Gastroesophageal sphincter (tissue), 4 donors: Measurements from ENCODE around the gene SOX4. TPM values are rescaled to one million over a fixed set of nuclear protein-coding genes. Genes with fewer than 3 reads are reported as not detected.
A peak's percentile ranks its signal among the peaks of the same experiment; 100 is the strongest.

ENCODE experiments used
- ATAC-seq: fragments of 150-250 bp; one replicate; pipeline ENCODE4 v1.9.1; 2016; ENCODE audit warnings: mild to moderate bottlenecking, moderate library complexity
- H3K27ac ChIP-seq, 4 donors: fragments of 200-600 bp; sonication (generic) in 3 of 4; 1 replicate in 3 of 4; 2 replicates in 1 of 4; pipeline ENCODE4 v1.5.1; 2016 to 2019
- H3K27me3 ChIP-seq: fragments of 200-600 bp; sonication (generic); one replicate; pipeline ENCODE4 v1.5.1; 2019
- H3K36me3 ChIP-seq, 2 donors: fragments of 200-600 bp; sonication (generic); one replicate each; pipeline ENCODE4 v1.5.1; 2019; ENCODE audit warnings: control low read depth in 1 of 2
- H3K4me1 ChIP-seq, 3 donors: fragments of 200-600 bp; sonication (generic); 1 replicate in 2 of 3; 2 replicates in 1 of 3; pipeline ENCODE4 v1.5.1; 2016 to 2019; ENCODE audit warnings: control low read depth in 2 of 3
- H3K4me3 ChIP-seq, 2 donors: fragments of 200-600 bp; sonication (generic); one replicate each; pipeline ENCODE4 v1.5.1; 2019; ENCODE audit warnings: mild to moderate bottlenecking in 1 of 2, moderate library complexity in 1 of 2
- H3K9me3 ChIP-seq, 3 donors: fragments of 200-600 bp; sonication (generic); one replicate each; pipeline ENCODE4 v1.5.1; 2017 to 2019; ENCODE audit warnings: control low read depth in 2 of 3
- CTCF ChIP-seq, 4 experiments: fragments of 200-600 bp in 2 of 4; fragments of 450-650 bp in 2 of 4; sonication (generic) in 1 of 4; IDR thresholded peaks; one replicate each; pipeline ENCODE4 v1.5.1; 2017 to 2019; ENCODE audit warnings: antibody characterized with exemption in 4 of 4, mild to moderate bottlenecking in 2 of 4, moderate library complexity in 2 of 4
- EP300 ChIP-seq: sonication (generic); formaldehyde crosslinking; IDR thresholded peaks from one replicate; pipeline ENCODE4 v1.6.1; 2017; ENCODE audit warnings: antibody characterized with exemption, mild to moderate bottlenecking
- POLR2A ChIP-seq, 2 donors: fragments of 450-650 bp; IDR thresholded peaks; one replicate each; pipeline ENCODE4 v1.6.1; 2017; ENCODE audit warnings: antibody characterized with exemption in 2 of 2, mild to moderate bottlenecking in 2 of 2, moderate library complexity in 1 of 2
- POLR2AphosphoS5 ChIP-seq: sonication (generic); formaldehyde crosslinking; IDR thresholded peaks from one replicate; pipeline ENCODE4 v1.6.1; 2017; ENCODE audit warnings: antibody characterized with exemption
- WGBS, 2 donors: methylation state at CpG; one replicate each; pipeline ENCODE4 v1.1.5; 2018; ENCODE audit warnings: low coverage in 1 of 2; 5-methylcytosine and 5-hydroxymethylcytosine counted together
- total RNA-seq, 4 donors: library from RNA; depleted of rRNA; stranded (reverse); fragments of >200 nt; gene quantifications; one replicate each; pipeline ENCODE4 v1.1.0, GENCODE V29; 2016

SOX4 gene
- total RNA-seq, 4 donors from 2014 or later = 3.3 to 4.6 (median 4.1) TPM

- 76 to 84% methylated on average over 2 to 6 of the region's 7 CpGs for WGBS, 2 donors
- ATAC-seq = no peak
Observed at GRCh38 chr6:21625642-21626041, 32.1 kb downstream of the SOX4 start.

GRCh38 chr6:21626756-21627155 is 33.2 kb downstream of the SOX4 start:
- H3K27me3 ChIP-seq = no peaks in the 10 kb centered on the region
- no peak overlapping the region for H3K27ac ChIP-seq
- no peak for TF ChIP-seq CTCF (IDR thresholded peaks at IDR 0.05)
- no peak for TF ChIP-seq POLR2A (IDR thresholded peaks at IDR 0.05)
- TF ChIP-seq EP300 = no peak
- TF ChIP-seq POLR2AphosphoS5 = no peak
- no peaks in the 10 kb centered on the region for H3K4me1 ChIP-seq
- WGBS, 2 donors = 43 to 77% methylated on average over 1 of the region's 1 CpG
- ATAC-seq = no peak
- H3K4me3 ChIP-seq = no peak overlapping the region
- no peaks in the 10 kb centered on the region for H3K36me3 ChIP-seq
- H3K9me3 ChIP-seq = no peaks in the 10 kb centered on the region

More at GRCh38 chr6:21625642-21626041, 32.1 kb downstream of the SOX4 start:
- no peaks in the 10 kb centered on the region for H3K9me3 ChIP-seq
- H3K27ac ChIP-seq = no peak overlapping the region
- TF ChIP-seq POLR2A (IDR thresholded peaks at IDR 0.05) = no peak
- no peak for TF ChIP-seq CTCF (IDR thresholded peaks at IDR 0.05)
- TF ChIP-seq POLR2AphosphoS5 = no peak
- no peak for TF ChIP-seq EP300
- H3K36me3 ChIP-seq = no peaks in the 10 kb centered on the region
- no peaks in the 10 kb centered on the region for H3K27me3 ChIP-seq
- no peaks in the 10 kb centered on the region for H3K4me1 ChIP-seq
- no peak overlapping the region for H3K4me3 ChIP-seq

- Histone ChIP-seq H3K27ac (no peak overlapping the region), H3K4me1 (no peaks in the 10 kb centered on the region), H3K36me3 (no peaks in the 10 kb centered on the region), H3K9me3 (no peaks in the 10 kb centered on the region), H3K27me3 (no peaks in the 10 kb centered on the region), H3K4me3 (no peak overlapping the region)
- ATAC-seq = no peak
- WGBS, 2 donors = 80 to 88% methylated on average over 1 to 4 of the region's 4 CpGs
- TF ChIP-seq POLR2A (IDR thresholded peaks at IDR 0.05) (no peak), POLR2AphosphoS5 (no peak), EP300 (no peak), CTCF (IDR thresholded peaks at IDR 0.05) (no peak)
Observed at GRCh38 chr6:21628160-21628559, 34.6 kb downstream of the SOX4 start.

- 93 to 97% methylated on average over 7 to 9 of the region's 9 CpGs for WGBS, 2 donors
- Histone ChIP-seq H3K27me3 (no peaks in the 10 kb centered on the region), H3K4me3 (no peak overlapping the region), H3K9me3 (no peaks in the 10 kb centered on the region), H3K27ac (no peak overlapping the region), H3K4me1 (no peaks in the 10 kb centered on the region), H3K36me3 (no peaks in the 10 kb centered on the region)
- TF ChIP-seq EP300 (no peak), CTCF (IDR thresholded peaks at IDR 0.05) (no peak), POLR2AphosphoS5 (no peak)
- no peak for ATAC-seq
Observed at GRCh38 chr6:21633511-21634109, 40.1 kb downstream of the SOX4 start.

GRCh38 chr6:21634582-21634981 is 41.0 kb downstream of the SOX4 start:
- peak; percentile 57 for ATAC-seq
- TF ChIP-seq EP300 (no peak), CTCF (IDR thresholded peaks at IDR 0.05) (no peak), POLR2A (IDR thresholded peaks at IDR 0.05) (no peak), POLR2AphosphoS5 (peak; percentile 44)
- H3K36me3 ChIP-seq = no peaks in the 10 kb centered on the region
- no peak overlapping the region for H3K4me3 ChIP-seq
- WGBS, 2 donors = 19 to 44% methylated on average over 4 of the region's 4 CpGs
- no peaks in the 10 kb centered on the region for H3K27me3 ChIP-seq
- no peak overlapping the region for H3K27ac ChIP-seq
- H3K4me1 ChIP-seq = no peaks in the 10 kb centered on the region
- H3K9me3 ChIP-seq = no peaks in the 10 kb centered on the region
